CD4-positive, alpha-beta memory T cell (primary cell): Measurements from ENCODE around the gene CANT1. TPM values are rescaled to one million over a fixed set of nuclear protein-coding genes. Genes with fewer than 3 reads are reported as not detected.

Experiments
- CTCF ChIA-PET: fragments of 350-600 bp; sonication (Branson Sonifier 250); formaldehyde crosslinking; loops from one replicate; lab custom pipeline; 2021; ENCODE audit warnings: inconsistent platforms; ENCODE audit not compliant: partially characterized antibody; lab: Charles Lee
- POLR2A ChIA-PET: fragments of 350-600 bp; sonication (Branson Sonifier 250); formaldehyde crosslinking; loops from one replicate; lab custom pipeline; 2021; ENCODE audit not compliant: partially characterized antibody; lab: Charles Lee
- DNase-seq, 5 donors: peaks; one replicate each; pipeline versions ENCODE4 v3.0.0 to v3.0.0-alpha.2; 2020 to 2022; ENCODE audit warnings: mixed read lengths in 1 of 5
- H3K27ac ChIP-seq: one replicate; pipeline ENCODE4 v1.7.0; 2013; ENCODE audit warnings: low read depth, low read length
- H3K27me3 ChIP-seq: 2 replicates; pipeline ENCODE4 v1.7.0; 2013; ENCODE audit warnings: mild to moderate bottlenecking, low read length, moderate library complexity; ENCODE audit not compliant: insufficient read depth
- H3K36me3 ChIP-seq: 2 replicates; pipeline ENCODE4 v1.7.0; 2013; ENCODE audit warnings: mild to moderate bottlenecking, low read length, moderate library complexity; ENCODE audit not compliant: insufficient read depth
- H3K4me1 ChIP-seq: 2 replicates; pipeline ENCODE4 v1.7.0; 2013; ENCODE audit warnings: mild to moderate bottlenecking, low read length, moderate library complexity; ENCODE audit not compliant: insufficient read depth
- H3K4me3 ChIP-seq, 2 donors: one replicate each; pipeline ENCODE4 v1.7.0; 2013; ENCODE audit warnings: low read length in 2 of 2, mild to moderate bottlenecking in 1 of 2
- H3K9me3 ChIP-seq, 2 donors: one replicate each; pipeline ENCODE4 v1.7.0; 2013; ENCODE audit warnings: low read length in 2 of 2, control low read depth in 1 of 2; ENCODE audit not compliant: control insufficient read depth in 1 of 2
- H3K27ac Mint-ChIP-seq, 7 donors: one replicate each; pipeline ENCODE4 v1.8.0; 2020 to 2021; ENCODE audit warnings: mixed read lengths in 7 of 7, mild to moderate bottlenecking in 6 of 7, inconsistent platforms in 3 of 7, moderate library complexity in 3 of 7
- H3K27me3 Mint-ChIP-seq, 2 donors: one replicate each; pipeline ENCODE4 v1.8.0; 2020 to 2021; ENCODE audit warnings: mixed read lengths in 2 of 2
- H3K36me3 Mint-ChIP-seq, 2 donors: one replicate each; pipeline ENCODE4 v1.8.0; 2020 to 2021; ENCODE audit warnings: mixed read lengths in 2 of 2, inconsistent platforms in 1 of 2, mild to moderate bottlenecking in 1 of 2
- H3K4me1 Mint-ChIP-seq, 4 donors: one replicate each; pipeline ENCODE4 v1.8.0; 2020 to 2021; ENCODE audit warnings: mixed read lengths in 4 of 4, mild to moderate bottlenecking in 1 of 4
- H3K4me3 Mint-ChIP-seq, 8 donors: one replicate each; pipeline ENCODE4 v1.8.0; 2020 to 2021; ENCODE audit warnings: mixed read lengths in 8 of 8, mild to moderate bottlenecking in 7 of 8, moderate library complexity in 6 of 8, inconsistent platforms in 3 of 8
- H3K9me3 Mint-ChIP-seq, 8 donors: one replicate each; pipeline ENCODE4 v1.8.0; 2020 to 2021; ENCODE audit warnings: mixed read lengths in 8 of 8, mild to moderate bottlenecking in 5 of 8, inconsistent platforms in 3 of 8, moderate library complexity in 1 of 8
- intact Hi-C: fragments of 100-400 bp; cut with micrococcal nuclease; formaldehyde crosslinking; loops from one replicate; pipeline ENCODE4 v1.15.1; 2023
- polyA plus RNA-seq, 2 donors: library from polyadenylated mRNA; unstranded; fragments of 300-500 nt; fragmentation: Illumina TruSeq; gene quantifications; one replicate each; pipeline ENCODE4 v1.2.3, GENCODE V29; 2021
- total RNA-seq, 2 experiments: library from RNA; stranded (reverse); gene quantifications; one replicate each; pipeline ENCODE4 v1.2.3, GENCODE V29; 2021

CANT1 gene
- total and polyA plus RNA-seq, 4 experiments from 2014 or later: 7.2 to 59.4 (median 34.2) TPM

DNA sequence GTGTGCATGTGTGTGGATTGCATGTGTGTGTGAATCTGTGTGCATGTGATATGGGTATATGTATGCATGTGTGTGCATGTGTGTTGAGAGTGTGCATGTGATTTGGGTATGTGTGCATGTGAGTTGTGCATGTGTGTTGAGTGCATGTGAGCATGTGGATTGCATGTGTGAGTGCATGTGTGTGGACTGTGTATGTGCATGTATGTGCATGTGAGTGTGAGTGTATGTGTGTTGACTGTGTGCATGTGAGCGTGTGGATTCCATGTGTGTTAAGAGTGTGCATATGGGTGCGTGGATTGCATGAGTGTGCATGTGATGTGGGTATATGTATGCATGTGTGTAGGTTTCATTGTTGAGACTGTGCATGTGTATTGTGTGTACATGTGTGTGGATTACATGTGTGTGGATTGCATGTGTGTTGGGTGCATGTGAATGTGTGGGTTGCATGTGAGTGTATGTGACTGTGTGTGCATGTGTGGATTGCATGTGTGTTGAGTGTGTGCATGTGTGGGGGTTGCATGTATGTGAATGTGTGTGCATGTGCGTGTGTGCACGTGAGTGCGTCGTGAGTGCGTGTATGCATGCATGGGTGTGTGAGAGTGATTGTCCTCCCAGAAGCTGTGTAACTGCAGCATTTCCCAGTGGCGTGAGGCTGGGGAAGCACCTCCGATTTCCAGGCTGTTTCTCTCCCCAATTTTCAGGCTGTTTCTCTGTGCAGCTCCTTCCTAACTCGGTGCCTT is 33.8 kb upstream of the CANT1 start:
- DNase-seq: no peak
- no peaks in the 10 kb centered on the region for H3K36me3 Mint-ChIP-seq
- POLR2A ChIA-PET: no interaction called here
- no peaks in the 10 kb centered on the region for H3K9me3 Mint-ChIP-seq
- H3K4me1 ChIP-seq: no peaks in the 10 kb centered on the region
- intact Hi-C loops: no loop called here
- CTCF ChIA-PET: interaction anchor here (1.2 to 2.7 kb wide), 3 partner anchors 9 to 349 kb away, joined by 4 to 20 read pairs (median 5); no protein-coding TSS in a partner anchor
- H3K36me3 ChIP-seq: no peaks in the 10 kb centered on the region
- no peak overlapping the region for H3K4me3 Mint-ChIP-seq
- peaks cover 16 to 19% of the 10 kb centered on the region in 2 donors for H3K27me3 Mint-ChIP-seq
- peaks cover 0 to 11% (median 6%) of the 10 kb centered on the region in 4 donors for H3K4me1 Mint-ChIP-seq
- no peak overlapping the region for H3K27ac ChIP-seq
- H3K4me3 ChIP-seq: no peak overlapping the region
- H3K27ac Mint-ChIP-seq: no peak overlapping the region
- no peaks in the 10 kb centered on the region for H3K27me3 ChIP-seq
- H3K9me3 ChIP-seq: no peaks in the 10 kb centered on the region

DNA sequence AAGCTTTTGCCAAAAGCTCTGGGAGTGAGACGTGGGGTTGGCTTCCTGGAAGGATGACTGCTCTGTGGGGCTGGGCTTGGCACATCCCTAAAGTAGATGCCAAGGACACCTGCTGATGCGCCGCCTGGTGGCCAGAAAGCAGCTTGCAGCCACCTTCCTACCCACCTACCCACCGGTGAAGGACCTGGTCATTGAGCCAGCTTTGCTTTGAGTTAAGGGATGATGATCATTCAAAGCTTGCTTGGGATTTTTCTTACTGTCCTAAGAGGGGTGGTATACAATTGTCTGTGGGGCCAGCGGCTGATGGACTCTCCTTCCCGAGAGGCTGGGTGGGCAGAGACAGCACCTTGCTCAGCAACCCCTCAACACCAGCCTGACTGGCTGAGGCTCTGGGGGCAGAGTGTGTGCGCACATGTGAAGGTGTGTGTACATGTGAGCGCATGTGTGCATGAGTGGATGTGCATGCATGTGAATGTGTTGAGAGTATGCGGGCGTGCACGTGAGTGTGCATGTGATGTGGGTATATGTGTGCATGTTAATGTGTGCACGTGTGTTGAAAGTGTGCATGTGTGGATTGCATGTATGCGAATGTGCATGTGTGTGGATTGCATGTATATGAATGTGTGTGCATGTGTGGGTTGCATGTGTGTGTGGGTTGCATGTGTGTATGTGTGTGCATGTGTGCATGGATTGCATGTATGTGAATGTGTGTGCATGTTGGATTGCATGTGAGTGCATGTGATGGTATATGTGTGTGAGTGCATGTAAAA is 33.0 kb upstream of the CANT1 start:
- POLR2A ChIA-PET: interaction anchor here (0.8 kb wide), 1 partner anchor 20 kb away, joined by 3 read pairs; no protein-coding TSS in a partner anchor
- peak; percentile 48 to 60 (median 58) for DNase-seq
- peaks cover 16 to 20% of the 10 kb centered on the region in 2 donors for H3K27me3 Mint-ChIP-seq
- H3K4me1 Mint-ChIP-seq: peaks cover 0 to 11% (median 6%) of the 10 kb centered on the region in 4 donors
- Histone ChIP-seq H3K4me1 (no peaks in the 10 kb centered on the region), H3K36me3 (no peaks in the 10 kb centered on the region), H3K27ac (no peak overlapping the region), H3K27me3 (no peaks in the 10 kb centered on the region), H3K9me3 (no peaks in the 10 kb centered on the region), H3K4me3 (no peak overlapping the region)
- H3K4me3 Mint-ChIP-seq: no peak overlapping the region
- no peak overlapping the region for H3K27ac Mint-ChIP-seq
- H3K9me3 Mint-ChIP-seq: no peaks in the 10 kb centered on the region
- CTCF ChIA-PET: interaction anchor here (0.7 to 1.1 kb wide), 2 partner anchors 32 to 358 kb away, joined by 3 read pairs; partner anchors contain the start of gene ENGASE
- intact Hi-C loops: loop anchor here (1.0 kb wide), 2 partner anchors 23 to 49 kb away; no protein-coding TSS in a partner anchor
- H3K36me3 Mint-ChIP-seq: no peaks in the 10 kb centered on the region

DNA sequence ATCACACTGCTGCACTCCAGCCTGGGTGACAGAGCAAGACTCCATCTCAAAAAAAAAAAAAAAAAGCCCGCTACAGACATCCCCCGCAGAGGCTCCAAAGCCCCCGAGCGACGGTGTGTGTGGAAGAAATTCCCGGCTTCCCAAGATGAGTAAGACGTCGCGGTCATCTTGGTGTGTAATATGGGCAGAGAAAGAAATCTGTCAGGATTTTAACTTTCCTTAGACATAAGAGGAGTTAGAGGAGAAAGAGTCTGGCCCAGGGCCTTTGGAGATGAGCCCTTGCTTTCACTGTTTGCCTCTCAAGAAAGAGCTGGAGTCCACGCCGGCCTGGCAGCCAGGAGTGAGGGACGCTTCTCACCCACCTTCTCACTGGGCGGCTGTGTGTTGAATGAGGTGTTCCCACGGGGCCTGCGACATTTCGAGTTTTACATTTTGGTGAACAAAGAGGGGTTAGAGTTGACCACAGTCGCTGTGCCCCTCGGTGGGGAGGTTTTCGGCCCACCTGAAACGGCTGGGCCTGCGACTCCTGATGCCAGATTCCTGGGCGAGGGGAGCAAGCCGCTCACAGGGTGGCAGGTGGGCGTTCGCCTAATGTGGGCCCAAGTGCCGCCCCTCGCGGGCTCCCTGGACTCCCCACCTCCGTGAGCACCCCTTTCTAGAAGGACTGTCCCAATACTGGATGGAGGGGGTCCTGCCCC is 32.3 kb upstream of the CANT1 start:
- no peaks in the 10 kb centered on the region for H3K9me3 ChIP-seq
- no peak overlapping the region for H3K27ac ChIP-seq
- intact Hi-C loops: loop anchor here (1.0 kb wide), 2 partner anchors 23 to 49 kb away; no protein-coding TSS in a partner anchor
- Mint-ChIP-seq H3K27me3 (peaks cover 16 to 20% of the 10 kb centered on the region in 2 donors), H3K4me3 (no peak overlapping the region), H3K9me3 (no peaks in the 10 kb centered on the region), H3K36me3 (no peaks in the 10 kb centered on the region), H3K4me1 (peaks cover 0 to 11% (median 6%) of the 10 kb centered on the region in 4 donors), H3K27ac (no peak overlapping the region)
- CTCF ChIA-PET: interaction anchor here (0.7 to 1.1 kb wide), 2 partner anchors 33 to 359 kb away, joined by 3 read pairs; partner anchors contain the start of gene ENGASE
- POLR2A ChIA-PET: interaction anchor here (0.8 kb wide), 1 partner anchor 19 kb away, joined by 3 read pairs; no protein-coding TSS in a partner anchor
- no peak for DNase-seq
- H3K4me3 ChIP-seq: no peak overlapping the region
- H3K36me3 ChIP-seq: no peaks in the 10 kb centered on the region
- no peaks in the 10 kb centered on the region for H3K4me1 ChIP-seq
- H3K27me3 ChIP-seq: no peaks in the 10 kb centered on the region

DNA sequence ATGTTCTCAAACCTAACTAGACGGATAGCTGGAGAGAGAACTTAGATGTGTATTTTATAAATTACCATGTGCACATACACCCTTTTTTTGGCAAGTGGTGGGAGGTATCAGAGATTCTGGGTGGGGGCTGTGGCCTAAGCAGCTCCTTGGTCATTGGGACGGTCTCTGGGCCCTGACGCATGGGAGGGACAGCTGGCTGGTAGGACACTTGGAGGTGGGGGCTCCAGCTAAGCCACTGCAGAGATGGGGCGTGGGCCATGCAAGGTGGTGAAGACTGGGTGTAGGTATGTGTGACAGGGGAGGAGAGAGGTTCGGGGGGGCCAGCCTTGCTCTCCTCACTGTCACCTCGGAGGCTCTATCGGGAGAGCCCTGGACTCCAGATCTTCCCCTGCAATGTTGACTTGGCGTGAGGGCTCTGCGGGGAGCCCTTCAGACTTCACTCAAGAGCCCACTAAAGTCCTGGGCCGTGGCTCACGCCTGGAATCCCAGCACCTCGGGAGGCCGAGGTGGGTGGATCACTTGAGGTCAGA is 31.5 kb upstream of the CANT1 start:
- Mint-ChIP-seq H3K4me1 (peaks cover 0 to 11% (median 6%) of the 10 kb centered on the region in 4 donors), H3K9me3 (no peaks in the 10 kb centered on the region), H3K27me3 (peaks cover 15 to 20% of the 10 kb centered on the region in 2 donors), H3K36me3 (no peaks in the 10 kb centered on the region), H3K4me3 (no peak overlapping the region), H3K27ac (no peak overlapping the region)
- no peaks in the 10 kb centered on the region for H3K27me3 ChIP-seq
- no peaks in the 10 kb centered on the region for H3K36me3 ChIP-seq
- no peaks in the 10 kb centered on the region for H3K4me1 ChIP-seq
- CTCF ChIA-PET: interaction anchor here (0.8 kb wide), 1 partner anchor 8 kb away, joined by 3 read pairs; no protein-coding TSS in a partner anchor
- intact Hi-C loops: no loop called here
- H3K9me3 ChIP-seq: no peaks in the 10 kb centered on the region
- no peak for DNase-seq
- no peak overlapping the region for H3K4me3 ChIP-seq
- POLR2A ChIA-PET: no interaction called here
- H3K27ac ChIP-seq: no peak overlapping the region

DNA sequence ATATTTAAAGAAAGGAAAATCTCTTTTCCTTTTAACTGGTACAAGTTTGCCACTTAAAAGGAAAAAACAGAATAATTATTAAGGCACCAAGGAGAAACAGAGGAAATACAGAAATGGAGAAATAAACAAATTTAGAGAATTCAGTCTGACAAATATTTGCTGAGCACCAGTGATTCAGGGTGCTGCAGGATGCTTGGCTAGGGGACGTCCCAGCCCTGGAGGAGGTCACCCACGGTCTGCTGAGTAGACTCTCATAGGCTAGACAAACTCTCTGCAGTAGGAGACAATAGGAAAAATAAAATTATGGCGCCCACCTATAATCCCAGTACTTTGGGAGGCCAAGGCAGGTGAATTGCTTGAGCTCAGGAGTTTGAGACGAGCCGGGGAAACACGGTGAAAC is 30.3 kb upstream of the CANT1 start:
- Histone ChIP-seq H3K36me3 (no peaks in the 10 kb centered on the region), H3K27me3 (no peaks in the 10 kb centered on the region), H3K27ac (no peak overlapping the region), H3K9me3 (no peaks in the 10 kb centered on the region), H3K4me3 (no peak overlapping the region), H3K4me1 (no peaks in the 10 kb centered on the region)
- POLR2A ChIA-PET: no interaction called here
- Mint-ChIP-seq H3K27me3 (peaks cover 6 to 13% of the 10 kb centered on the region in 2 donors), H3K4me3 (no peak overlapping the region), H3K36me3 (no peaks in the 10 kb centered on the region), H3K4me1 (peaks cover 0 to 4% (median 0%) of the 10 kb centered on the region in 4 donors), H3K27ac (no peak overlapping the region), H3K9me3 (no peaks in the 10 kb centered on the region)
- intact Hi-C loops: no loop called here
- DNase-seq: no peak
- CTCF ChIA-PET: no interaction called here

DNA sequence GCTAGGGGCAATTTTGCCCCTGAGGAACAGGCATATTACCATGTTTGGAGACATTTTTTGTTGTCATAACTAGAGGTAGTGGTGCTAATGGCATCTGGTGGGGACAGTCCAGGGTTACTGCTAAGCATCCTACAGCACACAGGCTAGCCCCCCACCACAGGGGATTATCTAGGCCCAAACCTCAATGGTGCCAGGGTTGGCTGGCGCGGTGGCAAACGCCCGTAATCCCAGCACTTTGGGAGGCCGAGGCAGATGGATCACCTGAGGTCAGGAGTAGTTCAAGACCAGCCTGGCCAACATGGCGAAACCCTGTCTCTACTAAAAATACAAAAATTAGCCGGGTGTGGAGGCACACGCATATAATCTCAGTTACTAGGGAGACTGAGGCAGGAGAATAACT is 29.6 kb upstream of the CANT1 start:
- Histone ChIP-seq H3K27ac (no peak overlapping the region), H3K36me3 (no peaks in the 10 kb centered on the region), H3K4me1 (no peaks in the 10 kb centered on the region), H3K27me3 (no peaks in the 10 kb centered on the region), H3K9me3 (no peaks in the 10 kb centered on the region), H3K4me3 (no peak overlapping the region)
- no peak for DNase-seq
- intact Hi-C loops: no loop called here
- Mint-ChIP-seq H3K27me3 (peaks cover 5 to 9% of the 10 kb centered on the region in 2 donors), H3K27ac (no peak overlapping the region), H3K4me3 (no peak overlapping the region), H3K36me3 (no peaks in the 10 kb centered on the region), H3K9me3 (no peaks in the 10 kb centered on the region), H3K4me1 (peaks cover 0 to 4% (median 0%) of the 10 kb centered on the region in 4 donors)
- CTCF ChIA-PET: no interaction called here
- POLR2A ChIA-PET: no interaction called here
